Ramos (cell line): ENCODE results near the gene GET4.
"Not testable (repeated sequence)": the region's sequence is repeated elsewhere in the genome, so short reads cannot be mapped to it uniquely, and the experiment has no call there.

Source experiments
- in situ Hi-C: fragments of 300-500 bp; cut with MboI; formaldehyde crosslinking; loops from one replicate; pipeline ENCODE4 v1.14.3; 2022; ENCODE audit warnings: low sequenced_read_pairs; ENCODE audit not compliant: unreplicated experiment

Gene GET4

GRCh38 chr7:939843-940242, 63.5 kb downstream of the GET4 start:
- in situ Hi-C loops: no loop called here

- in situ Hi-C loops: no loop called here
These were observed 64.5 kb downstream of the GET4 start for GRCh38 chr7:940599-941408.

GRCh38 chr7:943793-944192, 67.4 kb downstream of the GET4 start:
- in situ Hi-C loops: not testable (repeated sequence)

- in situ Hi-C loops: no loop called here
These were observed 68.4 kb downstream of the GET4 start for GRCh38 chr7:944744-945143.

GRCh38 chr7:945147-945555, 68.8 kb downstream of the GET4 start:
- in situ Hi-C loops: no loop called here

- in situ Hi-C loops: no loop called here
These were observed 69.4 kb downstream of the GET4 start for GRCh38 chr7:945556-946255.
